ENCODE measurements around the gene RNF130. TPM values are rescaled to one million over a fixed set of nuclear protein-coding genes. Genes with fewer than 3 reads are reported as not detected.

RNF130 gene
- total and polyA plus RNA-seq, 4 donors: 75.9 to 123 (median 90.8) TPM

DNA sequence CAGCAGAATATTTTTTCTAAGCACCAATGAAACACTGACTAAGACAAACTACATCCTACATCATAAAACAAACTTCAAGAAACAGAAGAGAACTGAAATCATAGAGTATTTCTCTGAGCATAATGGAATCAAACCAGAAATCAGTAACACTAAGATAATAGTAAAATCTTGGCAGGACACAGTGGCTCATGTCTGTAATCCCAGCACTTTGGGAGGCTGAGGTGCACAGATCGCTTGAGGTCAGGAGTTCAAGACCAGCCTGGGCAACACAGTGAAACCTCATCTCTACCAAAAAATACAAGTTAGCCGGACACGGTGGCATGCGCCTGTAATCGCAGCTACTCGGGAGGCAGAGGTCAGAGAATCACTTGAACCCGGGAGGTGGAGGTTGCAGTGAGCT lies 63.1 kb downstream of the RNF130 start:
- WGBS, 2 donors: 93 to 98% methylated on average over 7 of the region's 7 CpGs
- no peak overlapping the region for H3K27ac ChIP-seq (ENCODE audit: low read depth in 1 of 2, low read length in 1 of 2)
- H3K4me3 ChIP-seq: no peak overlapping the region
- no peaks in the 10 kb centered on the region for H3K27me3 ChIP-seq (ENCODE audit: control insufficient read depth in 3 of 3, insufficient read depth in 3 of 3, low read length in 2 of 3)
- H3K36me3 ChIP-seq (ENCODE audit: control insufficient read depth in 4 of 4, insufficient read depth in 4 of 4, low read length in 4 of 4): peaks cover 3 to 7% (median 5%) of the 10 kb centered on the region in 4 donors
- H3K9me3 ChIP-seq (ENCODE audit: control insufficient read depth in 4 of 4, insufficient read depth in 3 of 4, low read length in 3 of 4): no peaks in the 10 kb centered on the region
- ATAC-seq (ENCODE audit: insufficient read depth, low FRiP score) (no peak), DNase-seq (peak in 1 of 3 donors; percentile 3)
- TF ChIP-seq, protein P1, sequence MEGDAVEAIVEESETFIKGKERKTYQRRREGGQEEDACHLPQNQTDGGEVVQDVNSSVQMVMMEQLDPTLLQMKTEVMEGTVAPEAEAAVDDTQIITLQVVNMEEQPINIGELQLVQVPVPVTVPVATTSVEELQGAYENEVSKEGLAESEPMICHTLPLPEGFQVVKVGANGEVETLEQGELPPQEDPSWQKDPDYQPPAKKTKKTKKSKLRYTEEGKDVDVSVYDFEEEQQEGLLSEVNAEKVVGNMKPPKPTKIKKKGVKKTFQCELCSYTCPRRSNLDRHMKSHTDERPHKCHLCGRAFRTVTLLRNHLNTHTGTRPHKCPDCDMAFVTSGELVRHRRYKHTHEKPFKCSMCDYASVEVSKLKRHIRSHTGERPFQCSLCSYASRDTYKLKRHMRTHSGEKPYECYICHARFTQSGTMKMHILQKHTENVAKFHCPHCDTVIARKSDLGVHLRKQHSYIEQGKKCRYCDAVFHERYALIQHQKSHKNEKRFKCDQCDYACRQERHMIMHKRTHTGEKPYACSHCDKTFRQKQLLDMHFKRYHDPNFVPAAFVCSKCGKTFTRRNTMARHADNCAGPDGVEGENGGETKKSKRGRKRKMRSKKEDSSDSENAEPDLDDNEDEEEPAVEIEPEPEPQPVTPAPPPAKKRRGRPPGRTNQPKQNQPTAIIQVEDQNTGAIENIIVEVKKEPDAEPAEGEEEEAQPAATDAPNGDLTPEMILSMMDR (IDR thresholded peaks at IDR 0.05; ENCODE audit: control extremely low read depth, extremely low read depth): no peak
- peaks cover 0 to 42% (median 12%) of the 10 kb centered on the region in 5 donors for H3K4me1 ChIP-seq (ENCODE audit: control insufficient read depth in 5 of 5, insufficient read depth in 5 of 5, low read length in 5 of 5)
- no peak overlapping the region for H3K9ac ChIP-seq (ENCODE audit: insufficient read depth in 1 of 2, low read length in 2 of 2)

DNA sequence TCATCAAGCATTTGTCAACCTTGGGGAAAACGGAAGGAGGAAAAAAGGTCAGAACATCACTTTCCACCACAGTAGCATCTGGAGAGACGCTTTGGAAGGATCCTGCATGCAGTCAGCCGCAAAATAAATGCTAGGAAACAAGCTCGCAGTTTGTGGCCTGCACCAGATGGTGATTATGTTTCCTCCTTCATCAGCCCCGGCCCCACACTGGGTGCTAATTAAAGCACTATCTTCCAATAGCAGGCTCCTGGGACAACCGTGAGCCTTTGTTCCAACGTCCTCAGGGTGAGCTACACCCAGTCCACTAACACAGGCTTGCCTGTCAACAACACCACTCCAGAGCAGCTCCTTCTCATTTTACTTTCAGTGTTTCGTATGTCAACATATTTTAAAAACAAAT lies 64.0 kb downstream of the RNF130 start:
- peak overlapping the region in 1 of 2 donors; percentile 16 for H3K9ac ChIP-seq (ENCODE audit: insufficient read depth in 1 of 2, low read length in 2 of 2)
- 32 to 65% methylated on average over 8 of the region's 8 CpGs for WGBS, 2 donors
- H3K9me3 ChIP-seq (ENCODE audit: control insufficient read depth in 4 of 4, insufficient read depth in 3 of 4, low read length in 3 of 4): no peaks in the 10 kb centered on the region
- no peak overlapping the region for H3K27ac ChIP-seq (ENCODE audit: low read depth in 1 of 2, low read length in 1 of 2)
- no peak overlapping the region for H3K4me3 ChIP-seq
- H3K4me1 ChIP-seq (ENCODE audit: control insufficient read depth in 5 of 5, insufficient read depth in 5 of 5, low read length in 5 of 5): peaks cover 0 to 42% (median 12%) of the 10 kb centered on the region in 5 donors
- TF ChIP-seq, protein P1 (IDR thresholded peaks at IDR 0.05; ENCODE audit: control extremely low read depth, extremely low read depth): no peak
- H3K36me3 ChIP-seq (ENCODE audit: control insufficient read depth in 4 of 4, insufficient read depth in 4 of 4, low read length in 4 of 4): peaks cover 3 to 7% (median 4%) of the 10 kb centered on the region in 4 donors
- no peaks in the 10 kb centered on the region for H3K27me3 ChIP-seq (ENCODE audit: control insufficient read depth in 3 of 3, insufficient read depth in 3 of 3, low read length in 2 of 3)
- DNase-seq (peak in 1 of 3 donors; percentile 15), ATAC-seq (ENCODE audit: insufficient read depth, low FRiP score) (no peak)

DNA sequence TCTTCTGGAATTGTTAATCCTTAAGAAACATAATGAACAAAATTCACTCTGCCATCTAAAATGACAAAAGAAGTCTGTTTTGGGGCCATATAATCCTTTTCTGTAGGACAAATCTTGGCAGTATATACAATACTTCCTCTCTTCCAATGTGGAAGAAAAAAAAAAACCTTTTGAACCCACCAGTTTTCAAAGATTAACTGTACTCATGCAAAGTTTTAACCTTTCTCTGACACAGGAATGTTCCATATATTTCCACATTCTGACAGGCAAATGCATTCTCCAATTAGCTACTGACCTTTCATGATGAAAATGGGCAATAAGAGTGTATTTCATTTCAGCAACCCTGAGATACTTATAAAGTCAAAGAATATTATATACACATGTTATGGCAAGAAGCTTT lies 65.4 kb downstream of the RNF130 start:
- no peak overlapping the region for H3K9ac ChIP-seq (ENCODE audit: insufficient read depth in 1 of 2, low read length in 2 of 2)
- TF ChIP-seq, protein P1 (IDR thresholded peaks at IDR 0.05; ENCODE audit: control extremely low read depth, extremely low read depth): no peak
- no peak overlapping the region for H3K4me3 ChIP-seq
- ATAC-seq (ENCODE audit: insufficient read depth, low FRiP score): no peak
- H3K9me3 ChIP-seq (ENCODE audit: control insufficient read depth in 4 of 4, insufficient read depth in 3 of 4, low read length in 3 of 4): peaks cover 0 to 1% (median 0%) of the 10 kb centered on the region in 4 donors
- DNase-seq: peak in 1 of 3 donors; percentile 6
- peaks cover 3 to 15% (median 9%) of the 10 kb centered on the region in 4 donors for H3K36me3 ChIP-seq (ENCODE audit: control insufficient read depth in 4 of 4, insufficient read depth in 4 of 4, low read length in 4 of 4)
- no peaks in the 10 kb centered on the region for H3K27me3 ChIP-seq (ENCODE audit: control insufficient read depth in 3 of 3, insufficient read depth in 3 of 3, low read length in 2 of 3)
- peaks cover 0 to 42% (median 12%) of the 10 kb centered on the region in 5 donors for H3K4me1 ChIP-seq (ENCODE audit: control insufficient read depth in 5 of 5, insufficient read depth in 5 of 5, low read length in 5 of 5)
- no peak overlapping the region for H3K27ac ChIP-seq (ENCODE audit: low read depth in 1 of 2, low read length in 1 of 2)

DNA sequence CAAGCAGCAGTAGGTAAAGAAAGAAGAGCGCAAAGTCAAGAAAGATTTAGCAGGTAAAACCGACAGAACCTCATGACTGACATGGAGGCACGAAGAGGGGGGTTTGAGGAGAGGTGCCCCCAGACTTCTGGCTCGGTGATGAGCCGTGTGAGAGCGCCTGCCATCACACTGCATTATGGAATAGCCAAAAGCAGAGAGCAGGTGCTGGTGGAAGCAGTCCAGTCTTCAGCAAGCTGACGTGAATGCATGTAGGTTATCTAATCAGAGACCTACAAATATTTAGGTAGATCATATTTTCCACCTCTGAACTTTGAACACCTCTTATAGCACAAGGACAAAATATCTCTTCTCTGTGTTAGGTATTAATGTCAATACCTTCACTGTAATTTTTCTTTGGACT lies 68.4 kb downstream of the RNF130 start:
- Histone ChIP-seq H3K27ac (ENCODE audit: low read depth in 1 of 2, low read length in 1 of 2) (no peak overlapping the region), H3K4me3 (no peak overlapping the region), H3K9ac (ENCODE audit: insufficient read depth in 1 of 2, low read length in 2 of 2) (no peak overlapping the region), H3K4me1 (ENCODE audit: control insufficient read depth in 5 of 5, insufficient read depth in 5 of 5, low read length in 5 of 5) (peaks cover 0 to 30% (median 6%) of the 10 kb centered on the region in 5 donors), H3K9me3 (ENCODE audit: control insufficient read depth in 4 of 4, insufficient read depth in 3 of 4, low read length in 3 of 4) (peaks cover 0 to 1% (median 0%) of the 10 kb centered on the region in 4 donors), H3K27me3 (ENCODE audit: control insufficient read depth in 3 of 3, insufficient read depth in 3 of 3, low read length in 2 of 3) (no peaks in the 10 kb centered on the region), H3K36me3 (ENCODE audit: control insufficient read depth in 4 of 4, insufficient read depth in 4 of 4, low read length in 4 of 4) (peaks cover 0 to 17% (median 13%) of the 10 kb centered on the region in 4 donors)
- TF ChIP-seq, protein P1 (IDR thresholded peaks at IDR 0.05; ENCODE audit: control extremely low read depth, extremely low read depth): no peak
- ATAC-seq (ENCODE audit: insufficient read depth, low FRiP score) (no peak), DNase-seq (no peak)
- 89 to 99% methylated on average over 7 of the region's 7 CpGs for WGBS, 2 donors
